Heart left ventricle (tissue), 13 donors: Measurements from ENCODE around the gene NTF3.

Experiments used
- POLR2A ChIP-seq, 2 donors: fragments of 450-650 bp; IDR thresholded peaks; one replicate each; pipeline ENCODE4 v1.6.1; 2017; ENCODE audit warnings: antibody characterized with exemption in 2 of 2, mild to moderate bottlenecking in 2 of 2, moderate library complexity in 2 of 2
- TF ChIP-seq, protein P1 (sequence below), 12 donors: fragments of 200-600 bp; sonication (generic) in 4 of 12; IDR thresholded peaks; one replicate each; pipeline versions ENCODE4 v1.5.0 to v1.8.0; 2018 to 2022; ENCODE audit warnings: antibody characterized with exemption in 12 of 12, mild to moderate bottlenecking in 5 of 12
- donor health status: ischemic (EF 13 %, LVEDD 7.1; RV severe dilation, severe dysfunction).
- donor health status: DM: no; HTN: yes; CAD: no.
- donor health status: DM: no; HTN: no; CAD: no.
- donor health status: ischemic (EF 25% LVEDD 6.9; RV normal size, moderate dysfunction).
- donor health status: ischemic (EF 25% LVEDD 5.7; RV mildly dilated, moderate dysfunction).
- donor health status: ischemic (EF 35%, LVEDD 5.7; RV mildly dilated, moderate dysfunction).
- donor health status: nonischemic (EF 11% LVEDD 7.7; RV severe dilation, severe dysfunction).
- donor health status: DM: yes; HTN: yes; CAD: no.
- donor health status: PGD.
- donor health status: ischemic (EF 29% LVEDD 5.4; RV normal size, mild dysfunction).
- donor health status: nonischemic (EF 23%, LVEDD 6.1; RV moderate dilation, normal function).

DNA sequence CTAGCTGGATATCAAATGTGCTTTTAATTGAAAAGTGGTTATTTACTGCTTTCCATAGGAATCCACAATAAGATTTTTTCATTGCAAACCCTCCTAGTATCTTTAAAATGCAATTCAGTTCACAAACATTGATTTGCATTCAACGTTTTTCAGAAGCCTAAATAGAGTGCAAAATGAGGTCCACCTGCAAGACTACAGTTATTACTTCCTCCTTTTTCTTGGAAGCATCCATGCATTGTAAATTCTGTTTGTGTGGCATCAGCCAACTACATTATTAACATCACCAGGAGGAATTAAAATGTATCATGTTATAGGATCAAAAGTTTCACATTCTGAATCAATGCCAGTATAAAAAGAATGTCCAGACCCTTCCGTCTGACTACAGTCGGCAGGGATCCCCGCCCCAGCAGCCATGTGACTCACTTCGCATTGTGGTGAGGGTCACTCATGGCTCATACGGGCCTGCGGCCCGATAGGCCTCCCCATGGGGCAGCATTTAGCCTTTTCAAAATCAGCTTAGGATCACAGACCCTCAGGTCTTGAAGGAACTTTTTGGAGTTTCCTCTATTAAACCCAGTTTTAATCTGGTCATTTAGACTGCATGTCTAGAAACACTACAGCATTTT lies 46.3 kb downstream of the NTF3 start:
- TF ChIP-seq, protein P1, sequence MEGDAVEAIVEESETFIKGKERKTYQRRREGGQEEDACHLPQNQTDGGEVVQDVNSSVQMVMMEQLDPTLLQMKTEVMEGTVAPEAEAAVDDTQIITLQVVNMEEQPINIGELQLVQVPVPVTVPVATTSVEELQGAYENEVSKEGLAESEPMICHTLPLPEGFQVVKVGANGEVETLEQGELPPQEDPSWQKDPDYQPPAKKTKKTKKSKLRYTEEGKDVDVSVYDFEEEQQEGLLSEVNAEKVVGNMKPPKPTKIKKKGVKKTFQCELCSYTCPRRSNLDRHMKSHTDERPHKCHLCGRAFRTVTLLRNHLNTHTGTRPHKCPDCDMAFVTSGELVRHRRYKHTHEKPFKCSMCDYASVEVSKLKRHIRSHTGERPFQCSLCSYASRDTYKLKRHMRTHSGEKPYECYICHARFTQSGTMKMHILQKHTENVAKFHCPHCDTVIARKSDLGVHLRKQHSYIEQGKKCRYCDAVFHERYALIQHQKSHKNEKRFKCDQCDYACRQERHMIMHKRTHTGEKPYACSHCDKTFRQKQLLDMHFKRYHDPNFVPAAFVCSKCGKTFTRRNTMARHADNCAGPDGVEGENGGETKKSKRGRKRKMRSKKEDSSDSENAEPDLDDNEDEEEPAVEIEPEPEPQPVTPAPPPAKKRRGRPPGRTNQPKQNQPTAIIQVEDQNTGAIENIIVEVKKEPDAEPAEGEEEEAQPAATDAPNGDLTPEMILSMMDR (IDR thresholded peaks at IDR 0.05) = no peak
- no peak for TF ChIP-seq POLR2A (IDR thresholded peaks at IDR 0.05)
